ENCODE measurements around the gene KLC1.
"Not testable (repeated sequence)": the region's sequence is repeated elsewhere in the genome, so short reads cannot be mapped to it uniquely, and the experiment has no call there.

The KLC1 gene

DNA sequence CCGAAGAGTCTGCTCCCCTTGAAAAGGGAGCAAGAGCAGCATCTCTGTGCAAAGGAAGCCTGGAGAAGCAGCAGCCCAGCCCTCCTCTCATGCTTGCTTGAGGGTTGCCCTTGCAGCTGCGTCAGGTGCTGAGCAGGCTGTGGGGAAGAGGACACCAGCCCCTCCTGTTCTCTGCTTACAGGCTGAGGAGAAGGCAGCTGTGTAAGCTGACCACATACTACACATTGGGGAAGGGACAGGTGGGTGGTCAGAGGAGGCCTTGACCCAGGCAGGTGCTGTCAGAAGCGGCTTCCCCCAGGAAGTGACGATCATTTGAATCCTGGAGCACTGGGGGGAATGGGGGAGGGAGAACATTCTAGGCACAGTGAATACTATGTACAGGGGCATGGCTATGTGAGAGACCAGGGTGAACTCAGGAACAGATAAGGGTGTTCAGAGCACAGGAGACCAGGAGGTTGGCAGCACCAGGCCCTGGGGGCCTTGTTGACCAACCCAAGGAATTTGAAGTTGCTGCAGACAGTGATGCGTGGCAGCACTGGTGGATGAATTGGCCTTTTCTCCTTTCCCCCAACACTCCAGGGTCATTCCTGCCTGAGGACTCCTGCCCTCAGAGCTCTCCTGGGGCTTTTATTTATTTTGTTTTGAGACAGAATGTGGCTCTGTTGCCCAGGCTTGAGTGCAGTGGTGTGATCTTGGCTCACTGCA is 2.7 kb upstream of the KLC1 start:
- no peak for DNase-seq

DNA sequence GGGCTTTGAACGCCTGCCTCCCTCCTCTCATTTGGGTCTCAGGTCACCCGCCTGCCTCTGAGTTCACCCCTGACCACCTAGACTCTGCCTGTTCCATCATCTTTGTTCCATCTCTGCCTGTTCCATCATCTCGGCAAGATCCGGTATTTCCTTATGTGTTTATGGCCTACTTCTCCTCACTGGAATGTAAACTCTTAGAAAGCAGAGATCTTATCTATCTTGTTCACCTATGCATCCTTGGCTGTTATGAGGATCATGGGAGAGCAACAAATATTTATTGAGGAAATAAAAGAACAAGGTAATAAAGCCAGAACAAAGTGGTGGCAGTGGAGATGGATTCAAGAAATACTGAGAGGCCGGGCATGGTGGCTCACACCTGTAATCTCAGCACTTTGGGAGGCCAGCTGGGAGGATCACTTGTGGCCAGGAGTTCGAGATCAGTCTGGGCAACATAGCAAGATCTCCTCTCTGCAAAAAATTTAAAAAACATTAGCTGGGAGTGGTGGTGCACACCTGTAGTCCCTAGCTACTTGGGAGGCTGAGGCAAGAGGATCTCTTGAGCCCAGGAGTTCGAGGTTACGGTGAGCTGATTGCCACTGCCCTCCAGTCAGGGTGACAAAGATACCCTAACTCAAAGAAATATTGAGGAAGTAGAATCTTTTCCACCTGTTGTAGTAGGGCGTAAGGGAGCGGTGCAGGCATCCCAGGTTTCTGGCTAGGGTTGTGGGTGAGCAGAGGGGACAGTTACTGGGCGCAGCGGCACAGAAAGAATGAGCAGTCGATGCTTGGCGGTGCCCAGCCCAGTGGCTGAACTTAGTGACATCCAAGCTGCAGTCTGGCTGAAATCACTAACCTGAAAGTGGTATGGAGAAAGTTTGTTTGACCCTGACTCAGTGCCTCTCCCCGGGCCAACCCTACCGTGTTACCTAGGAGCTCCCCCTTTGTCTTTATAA is 1.7 kb upstream of the KLC1 start:
- DNase-seq, result no peak

DNA sequence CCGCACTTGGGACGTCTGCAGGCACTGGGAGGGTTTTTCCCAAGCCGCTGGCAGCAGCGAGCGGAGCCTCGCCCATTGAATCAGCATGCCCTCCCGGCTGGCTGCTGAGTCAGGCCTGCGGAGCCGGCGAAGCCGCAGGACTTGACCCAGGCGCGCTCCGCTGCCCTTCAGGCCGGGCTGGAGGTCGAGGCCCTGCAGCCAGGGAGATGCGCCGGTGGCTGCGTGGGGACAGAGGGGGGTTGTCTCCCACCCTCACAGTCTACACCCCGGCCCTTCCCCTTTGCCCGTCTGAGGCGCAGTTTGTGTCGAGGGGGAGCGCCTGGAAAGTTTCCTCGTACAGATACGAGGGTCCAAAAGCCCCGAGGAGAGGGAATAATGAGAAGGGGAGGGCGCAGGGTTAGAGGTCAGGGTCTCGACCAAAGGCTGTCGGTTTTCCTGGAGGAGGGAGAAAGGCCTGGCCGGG is 759 bp upstream of the KLC1 start:
- peak; percentile 65 for DNase-seq

DNA sequence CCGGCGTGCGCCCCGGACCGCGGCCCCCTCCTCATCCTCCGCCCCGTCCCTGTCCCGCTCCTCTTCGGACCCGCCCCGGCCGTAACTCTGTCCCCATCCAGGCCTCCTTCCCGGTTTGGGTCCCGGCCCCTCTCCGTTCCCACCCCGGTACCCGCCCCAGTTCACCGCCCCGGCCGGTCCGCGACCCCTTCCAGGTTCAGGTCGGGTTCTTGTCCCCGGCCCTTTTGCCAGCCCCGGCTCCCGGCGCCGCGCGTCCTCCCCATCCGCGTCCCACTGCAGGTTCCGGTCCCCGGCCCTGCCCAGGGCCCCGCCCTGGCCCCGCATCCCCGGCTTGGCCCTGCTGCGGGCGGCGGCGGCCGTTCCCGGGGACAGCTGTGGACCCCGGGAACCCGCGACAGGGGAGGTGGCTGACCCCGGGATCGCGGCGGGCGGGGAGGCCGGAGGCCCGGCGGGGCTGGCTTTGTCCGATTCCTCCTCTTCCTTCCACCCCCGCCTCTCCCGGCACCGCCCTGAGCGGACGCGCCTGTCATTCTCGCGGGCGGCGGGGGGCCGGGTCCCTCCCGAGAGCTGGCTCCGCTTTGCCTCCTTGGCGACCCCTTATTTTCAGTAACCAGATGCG is 601 bp downstream of the KLC1 start:
- no peak for DNase-seq

DNA sequence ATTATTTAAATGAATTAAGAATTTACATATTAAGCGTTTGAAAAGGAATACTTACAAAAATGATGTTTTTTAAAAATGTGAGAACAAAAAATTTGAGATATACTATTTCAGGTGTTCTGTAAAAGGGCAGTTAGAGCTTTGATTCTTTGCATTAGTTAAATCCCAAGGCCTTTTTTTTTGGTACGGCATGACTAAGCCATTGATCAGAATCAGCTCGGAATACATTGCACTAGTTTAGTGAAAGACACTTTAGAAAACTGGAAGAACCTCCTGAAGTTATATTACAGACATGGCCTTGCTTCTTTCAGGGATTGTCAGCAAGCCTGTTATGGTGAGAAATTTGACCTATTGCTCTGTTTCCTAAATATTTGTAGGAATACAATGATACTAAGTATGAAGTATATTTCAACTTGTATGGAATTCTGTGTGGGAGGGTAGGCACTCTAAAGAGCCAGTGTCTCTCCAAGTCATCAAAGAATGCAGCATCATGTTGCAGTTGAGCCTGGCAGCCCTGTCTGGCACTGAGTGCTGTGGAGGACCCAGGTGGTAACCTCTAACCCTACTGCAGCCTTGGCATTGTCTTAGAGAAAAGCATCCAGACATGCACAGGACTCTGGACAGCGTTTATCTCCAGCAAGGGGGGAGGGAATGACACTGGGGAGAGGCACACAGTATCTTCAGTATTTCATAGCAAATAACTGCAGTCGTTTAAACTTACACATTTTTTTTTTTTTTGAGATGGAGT is 1.5 kb downstream of the KLC1 start:
- peak; percentile 13 for DNase-seq

DNA sequence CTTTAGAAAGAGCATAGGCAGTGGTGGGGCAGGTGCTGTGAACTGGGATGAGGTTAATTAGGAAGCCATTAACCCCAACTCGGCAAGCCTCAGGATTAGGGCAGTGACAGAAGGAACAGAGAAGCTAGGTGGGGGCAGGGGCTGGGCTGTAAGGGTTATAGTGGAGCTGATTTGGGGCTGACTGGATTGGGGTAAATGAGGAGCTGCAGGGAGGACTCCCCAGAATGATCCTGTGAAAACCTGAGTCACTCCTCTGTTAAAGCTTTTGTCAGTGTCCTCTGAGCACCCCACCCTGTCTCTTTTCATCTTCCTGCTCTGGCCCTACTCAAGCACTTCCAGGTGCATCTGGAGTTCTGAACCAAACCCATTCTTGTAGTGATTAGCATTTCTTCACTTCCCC is 4.4 kb downstream of the KLC1 start:
- DNase-seq, result no peak

DNA sequence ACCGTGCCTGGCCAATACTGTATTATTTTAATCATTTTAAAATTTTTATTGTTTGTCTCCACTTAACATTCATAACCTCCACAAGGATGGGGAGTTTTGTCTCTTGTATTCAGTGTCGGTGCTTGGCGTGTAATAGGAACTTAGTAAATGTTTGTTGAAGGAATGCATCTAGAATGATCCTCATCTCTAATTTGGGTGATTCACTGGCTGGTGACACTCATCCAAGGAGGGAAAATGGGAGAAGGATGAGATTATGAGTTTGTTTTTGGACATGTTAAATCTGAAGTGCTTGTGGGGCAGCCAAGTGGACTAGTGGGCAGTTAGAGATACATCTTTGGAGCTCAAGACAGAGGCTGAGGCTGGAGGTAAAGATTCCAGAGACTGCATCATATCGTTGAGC is 5.1 kb downstream of the KLC1 start:
- no peak for DNase-seq

DNA sequence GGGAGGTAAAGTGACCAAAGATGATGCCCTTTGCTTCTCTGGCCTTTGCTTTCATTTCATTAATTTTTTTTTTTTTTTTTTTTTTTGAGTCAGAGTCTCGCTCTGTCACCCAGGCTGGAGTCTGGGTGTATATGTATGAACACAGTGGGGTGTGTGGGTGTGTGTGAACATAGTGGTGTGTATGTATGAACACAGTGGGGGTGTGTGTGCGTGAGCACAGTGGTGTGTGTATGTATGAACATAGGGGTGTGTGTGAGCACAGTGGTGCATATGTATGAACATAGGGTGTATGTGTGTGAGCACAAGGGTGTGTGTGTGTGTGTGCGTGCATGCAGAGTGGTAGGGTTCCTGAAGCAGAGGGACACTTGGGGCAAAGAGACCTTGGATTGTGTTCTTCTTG is 9.6 kb downstream of the KLC1 start:
- DNase-seq, result no peak

DNA sequence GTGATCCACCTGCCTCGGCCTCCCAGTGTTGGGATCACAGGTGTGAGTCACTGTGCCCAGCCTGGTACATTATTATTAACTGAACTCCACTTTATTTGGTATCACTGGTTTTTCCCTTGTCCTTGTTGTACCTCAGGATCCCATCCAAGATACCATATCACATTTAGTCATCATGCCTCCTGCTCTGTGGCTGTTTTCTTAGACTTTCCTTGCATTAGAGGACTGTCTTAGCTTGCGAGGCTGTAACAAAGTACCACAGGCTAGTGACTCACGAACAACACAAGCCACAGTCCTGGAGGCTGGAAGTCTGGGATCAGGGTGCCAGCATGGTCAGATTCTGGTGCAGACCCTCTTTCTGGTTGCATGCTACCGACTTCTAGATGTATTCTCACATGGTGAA is 12.2 kb downstream of the KLC1 start:
- DNase-seq, result no peak

DNA sequence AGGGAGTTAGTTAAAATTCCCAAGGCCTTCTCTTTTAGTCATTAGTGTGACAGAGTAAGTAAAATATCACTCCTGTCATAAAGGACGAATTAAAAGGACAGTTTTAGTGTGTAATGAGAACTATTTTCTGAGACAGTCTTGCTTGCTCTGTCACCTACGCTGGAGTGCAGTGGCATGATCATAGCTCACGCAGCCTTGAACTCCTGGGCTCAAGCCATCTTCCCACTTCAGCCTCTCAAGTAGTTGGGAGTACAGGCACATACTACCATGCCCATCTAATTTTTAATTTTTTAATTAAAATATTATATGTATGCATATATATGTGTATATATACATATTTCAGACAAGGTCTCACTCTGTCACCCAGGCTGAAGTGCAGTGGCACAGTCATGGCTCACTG is 17.2 kb downstream of the KLC1 start:
- DNase-seq, result no peak

DNA sequence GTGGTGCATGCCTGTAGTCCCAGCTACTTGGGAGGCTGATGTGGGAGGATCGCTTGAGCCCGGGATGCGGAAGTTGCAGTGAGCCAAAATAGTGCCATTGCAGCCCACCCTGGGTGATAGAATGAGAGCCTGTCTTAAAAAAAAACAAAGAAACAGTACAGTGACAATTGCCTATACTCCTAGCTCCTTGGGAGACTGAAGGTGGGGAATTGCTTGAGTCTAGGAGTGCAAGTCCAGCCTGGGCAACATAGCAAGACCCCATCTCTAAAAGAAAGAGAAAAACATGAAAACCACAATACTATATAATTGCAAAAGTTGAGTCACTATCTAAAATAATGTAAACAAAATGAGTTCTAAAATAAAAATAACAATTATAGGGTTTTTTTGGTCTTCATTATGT is 20.0 kb downstream of the KLC1 start:
- DNase-seq, result no peak

DNA sequence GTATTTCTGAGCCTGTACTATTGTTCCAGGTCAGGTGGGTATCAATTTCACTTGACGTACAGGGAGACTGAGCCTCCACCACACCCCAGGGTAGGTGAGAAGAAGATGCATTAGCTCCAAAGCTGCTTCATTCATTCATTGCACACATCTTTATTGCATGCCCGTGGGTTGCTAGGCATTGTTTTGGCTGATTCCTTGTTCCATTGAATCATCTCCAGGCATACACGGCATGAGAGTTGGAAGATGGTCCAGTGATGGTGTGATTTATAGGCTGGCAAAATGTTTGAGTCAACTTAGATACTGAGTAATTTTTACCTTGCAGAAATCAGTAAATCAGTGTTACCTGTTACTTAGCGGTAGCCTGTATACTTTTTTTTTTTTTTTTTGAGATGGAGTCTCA is 21.2 kb downstream of the KLC1 start:
- DNase-seq, result no peak

DNA sequence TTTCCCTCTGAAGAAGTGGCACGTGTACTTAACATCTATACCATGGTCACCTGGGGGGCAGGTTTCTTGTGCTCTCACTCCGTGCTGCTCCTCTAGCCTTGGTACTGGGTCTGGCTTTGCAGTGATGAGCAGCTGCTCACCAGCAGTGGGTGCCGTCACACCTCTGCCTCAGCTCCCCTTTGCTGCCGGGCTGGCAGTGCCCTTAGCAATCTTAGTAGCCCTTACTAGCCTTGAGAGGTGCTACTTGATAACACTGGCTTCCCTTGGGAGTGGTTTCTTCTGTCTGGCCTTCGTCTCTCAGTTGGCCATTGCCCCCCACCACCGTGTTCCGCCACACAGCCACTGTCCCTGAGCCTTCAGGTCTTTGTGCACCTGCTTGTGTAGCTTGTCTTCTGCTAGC is 22.6 kb downstream of the KLC1 start:
- DNase-seq, result no peak

DNA sequence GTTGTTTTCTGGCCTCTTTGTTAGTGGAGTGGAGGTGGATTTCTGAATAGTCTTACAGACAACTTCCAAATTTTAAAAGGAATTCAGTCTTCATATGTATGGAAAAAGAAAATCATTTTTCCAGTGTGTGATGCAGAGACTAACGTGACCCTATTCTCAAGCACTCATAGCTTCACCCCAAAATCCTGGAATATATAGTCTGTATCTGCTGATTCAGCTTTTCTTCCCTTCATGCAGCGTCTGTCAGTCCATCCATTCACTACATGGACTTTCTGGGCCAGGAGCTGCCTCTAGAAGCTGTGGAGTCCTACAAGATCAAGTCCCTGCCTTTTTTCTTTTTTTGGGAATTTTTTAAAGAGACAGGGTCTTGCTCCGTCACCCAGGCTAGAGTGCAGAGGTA is 23.8 kb downstream of the KLC1 start:
- DNase-seq, result no peak

DNA sequence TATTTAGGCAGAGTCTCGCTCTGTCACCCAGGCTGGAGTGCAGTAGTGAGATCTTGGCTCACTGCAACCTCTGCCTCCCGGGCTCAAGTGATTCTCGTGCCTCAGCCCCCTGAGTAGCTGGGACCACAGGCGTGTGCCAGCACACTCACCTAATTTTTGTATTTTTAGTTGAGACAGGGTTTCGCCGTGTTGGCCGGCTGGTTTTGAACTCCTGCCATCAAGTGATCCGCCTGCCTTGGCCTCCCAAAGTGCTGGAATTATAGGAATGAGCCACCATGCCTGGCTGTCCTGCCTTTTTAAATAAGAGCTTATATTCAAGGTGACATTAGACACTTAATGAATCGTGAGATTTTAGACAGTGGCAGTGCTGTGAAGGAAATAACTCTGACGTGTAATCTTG is 24.3 kb downstream of the KLC1 start:
- not testable (repeated sequence) for DNase-seq

DNA sequence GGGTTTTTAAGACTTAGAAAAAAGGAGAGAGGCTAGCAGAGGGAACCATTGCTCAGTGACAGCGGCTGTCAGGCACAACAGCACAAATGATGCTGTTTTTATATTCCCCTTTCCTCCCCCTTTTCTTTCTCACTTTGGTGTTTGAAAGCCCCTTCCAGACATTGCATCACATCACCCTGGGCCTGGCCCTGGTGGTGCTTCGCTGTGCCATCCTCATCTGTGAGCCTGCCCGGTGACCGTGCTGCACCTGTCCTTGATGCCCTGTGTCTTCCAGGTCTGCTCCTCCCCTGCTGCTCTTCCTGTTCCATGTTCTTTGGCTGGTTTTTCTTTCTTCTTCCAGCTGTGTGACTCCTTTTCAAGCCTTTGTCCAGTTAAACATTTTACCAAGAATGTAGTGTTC is 24.8 kb downstream of the KLC1 start:
- no peak for DNase-seq

DNA sequence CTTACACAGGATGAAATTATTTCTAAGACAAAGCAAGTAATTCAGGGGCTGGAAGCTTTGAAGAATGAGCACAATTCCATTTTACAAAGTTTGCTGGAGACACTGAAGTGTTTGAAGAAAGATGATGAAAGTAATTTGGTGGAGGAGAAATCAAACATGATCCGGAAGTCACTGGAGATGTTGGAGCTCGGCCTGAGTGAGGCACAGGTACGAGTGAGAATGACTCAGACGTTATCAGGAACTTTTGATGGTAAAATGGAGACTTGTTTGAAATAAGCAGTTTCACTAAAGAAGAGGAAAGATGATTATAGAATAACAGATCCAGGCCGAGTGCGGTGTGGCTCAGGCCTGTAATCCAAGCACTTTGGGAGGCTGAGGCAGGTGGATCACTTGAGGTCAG is 25.6 kb downstream of the KLC1 start:
- no peak for DNase-seq

DNA sequence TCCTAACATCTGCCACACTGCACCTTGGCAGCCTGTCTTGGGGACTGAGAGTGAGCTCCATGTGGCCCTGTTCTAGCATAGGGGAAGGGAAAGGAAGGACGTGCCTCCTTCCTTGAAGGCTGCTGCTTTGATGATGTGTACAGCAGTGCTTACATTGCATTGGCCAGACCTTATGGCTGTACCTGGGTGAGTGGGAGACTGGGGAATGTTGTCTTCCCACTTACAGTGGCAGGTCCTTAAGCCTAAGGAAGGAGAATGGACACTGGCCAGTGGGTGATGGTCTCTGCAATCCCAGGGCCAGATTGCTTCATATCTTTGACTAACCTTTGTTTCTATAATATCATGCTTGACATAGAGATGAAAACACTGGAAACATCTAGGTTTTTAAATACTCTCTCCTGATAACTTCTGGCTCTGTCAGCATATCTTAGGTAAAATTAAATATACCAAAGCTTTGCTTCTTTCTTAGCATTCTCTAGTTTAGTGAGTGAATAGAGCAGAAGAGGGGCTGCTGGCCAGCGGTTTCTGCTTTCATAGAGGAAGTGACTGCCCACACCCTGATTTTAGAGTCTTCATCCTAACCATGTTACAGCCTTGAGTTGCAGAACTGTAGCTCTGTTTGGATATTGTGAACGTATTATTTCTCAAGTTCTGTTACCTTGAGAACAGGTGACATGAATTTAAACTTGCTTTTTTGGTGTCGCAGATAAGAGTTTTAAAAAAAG is 27.2 kb downstream of the KLC1 start:
- no peak for DNase-seq

DNA sequence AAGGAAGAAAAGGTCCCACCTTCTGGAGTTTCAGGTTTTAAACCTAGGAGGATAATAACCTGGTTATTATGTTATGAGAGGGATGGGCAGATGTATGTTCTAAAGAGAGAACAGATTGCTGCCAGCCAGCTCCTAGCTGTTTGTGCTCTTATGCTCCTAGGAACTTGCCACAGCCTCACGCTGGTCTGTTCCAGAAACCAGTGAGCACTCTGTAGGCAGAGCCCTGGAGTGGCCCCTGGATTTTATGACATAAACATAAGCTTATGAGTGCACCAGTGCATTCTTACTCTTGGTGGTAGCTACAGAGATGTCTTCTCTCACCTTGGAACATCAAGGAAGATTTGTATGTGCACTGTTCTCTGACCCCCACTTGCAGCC is 27.7 kb downstream of the KLC1 start:
- no peak for DNase-seq

DNA sequence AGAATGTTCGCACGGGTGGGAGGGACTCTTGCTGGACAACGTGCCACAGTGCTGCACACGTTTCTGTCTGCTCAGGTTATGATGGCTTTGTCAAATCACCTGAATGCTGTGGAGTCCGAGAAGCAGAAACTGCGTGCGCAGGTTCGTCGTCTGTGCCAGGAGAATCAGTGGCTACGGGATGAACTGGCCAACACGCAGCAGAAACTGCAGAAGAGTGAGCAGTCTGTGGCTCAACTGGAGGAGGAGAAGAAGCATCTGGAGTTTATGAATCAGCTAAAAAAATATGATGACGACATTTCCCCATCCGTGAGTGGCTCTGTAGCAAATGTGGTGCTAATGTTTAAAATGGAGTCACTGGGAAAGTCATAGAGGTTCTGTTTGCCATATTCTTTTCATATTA is 28.5 kb downstream of the KLC1 start:
- DNase-seq, result no peak

DNA sequence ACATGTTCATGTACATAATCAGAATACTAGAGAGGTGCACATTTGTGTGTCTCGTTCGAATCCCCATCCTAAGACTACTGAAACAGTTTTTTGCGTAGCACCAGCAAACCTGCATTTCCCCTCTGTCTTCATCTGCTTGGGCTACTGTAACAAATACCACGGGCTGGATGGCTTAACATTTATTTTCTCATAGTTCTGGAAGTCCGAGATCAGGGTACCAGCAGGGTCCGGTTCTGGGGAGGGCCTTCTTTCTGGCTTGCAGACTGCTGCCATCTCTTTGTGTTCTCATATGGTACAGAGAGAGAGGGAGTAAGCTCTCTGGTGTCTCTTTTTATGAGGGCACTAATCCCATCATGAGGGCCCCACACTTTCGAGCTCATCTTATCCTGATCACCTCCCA is 30.6 kb downstream of the KLC1 start:
- no peak for DNase-seq

DNA sequence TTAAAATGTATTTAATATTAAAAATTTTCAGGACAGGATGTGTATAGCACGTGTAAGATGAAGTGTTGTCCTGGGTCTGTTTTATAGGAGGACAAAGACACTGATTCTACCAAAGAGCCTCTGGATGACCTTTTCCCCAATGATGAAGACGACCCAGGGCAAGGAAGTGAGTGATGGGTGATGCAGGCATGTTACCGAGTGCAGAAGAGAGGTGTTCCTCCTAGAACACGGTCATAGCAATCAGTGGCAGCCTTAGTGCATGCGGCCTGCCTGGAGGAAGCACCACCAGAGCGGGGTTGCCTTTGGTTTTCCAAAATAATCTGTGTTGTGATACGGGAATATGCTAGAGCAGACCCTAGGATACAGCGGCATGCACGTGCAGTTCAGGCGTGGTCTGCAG is 33.0 kb downstream of the KLC1 start:
- DNase-seq, result no peak

DNA sequence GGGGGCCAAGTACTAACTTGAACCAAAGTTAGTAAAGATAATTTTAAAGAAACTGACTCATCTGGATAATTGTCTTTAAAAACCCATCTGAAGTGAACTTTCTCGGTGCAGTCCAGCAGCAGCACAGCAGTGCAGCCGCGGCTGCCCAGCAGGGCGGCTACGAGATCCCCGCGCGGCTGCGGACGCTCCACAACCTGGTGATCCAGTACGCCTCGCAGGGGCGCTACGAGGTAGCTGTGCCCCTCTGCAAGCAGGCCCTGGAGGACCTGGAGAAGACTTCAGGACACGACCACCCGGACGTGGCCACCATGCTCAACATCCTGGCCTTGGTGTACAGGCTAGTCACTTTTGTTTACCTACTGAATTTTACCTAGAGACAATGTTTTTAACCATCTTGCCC is 33.6 kb downstream of the KLC1 start:
- no peak for DNase-seq
